ENCODE results near the gene SMARCAL1. TPM values are rescaled to one million over a fixed set of nuclear protein-coding genes. Genes with fewer than 3 reads are reported as not detected.

The SMARCAL1 gene
- polyA plus RNA-seq, 2 donors, result 5.4 to 6.7 TPM

DNA sequence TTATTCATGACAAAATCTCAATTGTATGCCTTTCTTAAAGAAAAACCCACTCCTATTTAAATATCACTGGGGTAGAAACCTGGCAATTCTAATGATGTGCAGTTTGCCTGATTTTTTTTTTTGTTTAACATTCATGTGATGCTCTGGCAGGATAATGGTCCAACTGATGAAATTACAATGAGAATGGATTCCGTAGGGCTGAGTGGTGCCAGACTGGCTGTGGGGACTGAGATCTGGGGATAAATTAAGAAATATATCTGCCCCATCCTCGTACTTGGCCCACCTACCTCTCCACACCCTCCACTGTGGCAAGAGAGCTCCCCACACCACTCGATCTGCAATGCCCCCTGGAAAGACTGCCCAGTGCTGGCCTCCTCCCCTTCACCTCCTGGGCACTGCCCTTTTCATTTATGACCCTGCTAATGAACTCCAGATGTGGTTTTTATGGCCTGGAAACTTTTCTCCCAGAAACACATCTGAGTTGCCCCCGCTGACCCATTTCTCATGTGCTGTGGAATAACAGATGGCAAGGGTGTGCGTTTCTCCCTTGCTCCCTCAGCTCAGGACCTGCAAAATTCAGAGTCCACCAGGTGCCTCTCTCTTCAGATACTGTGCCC lies 53.4 kb downstream of the SMARCAL1 start:
- Histone ChIP-seq H3K9me3 (ENCODE audit: control insufficient read depth in 2 of 2, insufficient read depth in 1 of 2, low read depth in 1 of 2, low read length in 1 of 2) (no peaks in the 10 kb centered on the region), H3K4me1 (ENCODE audit: control insufficient read depth in 2 of 2, insufficient read depth in 2 of 2, low read length in 1 of 2) (no peaks in the 10 kb centered on the region), H3K27me3 (ENCODE audit: control insufficient read depth in 1 of 2, insufficient read depth in 2 of 2, low read length in 2 of 2) (no peaks in the 10 kb centered on the region), H3K27ac (ENCODE audit: low read depth in 2 of 2, low read length in 1 of 2) (no peak overlapping the region), H3K4me3 (ENCODE audit: low read depth in 1 of 2, low read length in 2 of 2) (no peak overlapping the region), H3K36me3 (ENCODE audit: control insufficient read depth in 2 of 2, insufficient read depth in 2 of 2, low read length in 1 of 2) (peaks cover 0 to 13% of the 10 kb centered on the region in 2 donors)
- WGBS, 2 donors, result 87 to 91% methylated on average over 5 of the region's 5 CpGs

DNA sequence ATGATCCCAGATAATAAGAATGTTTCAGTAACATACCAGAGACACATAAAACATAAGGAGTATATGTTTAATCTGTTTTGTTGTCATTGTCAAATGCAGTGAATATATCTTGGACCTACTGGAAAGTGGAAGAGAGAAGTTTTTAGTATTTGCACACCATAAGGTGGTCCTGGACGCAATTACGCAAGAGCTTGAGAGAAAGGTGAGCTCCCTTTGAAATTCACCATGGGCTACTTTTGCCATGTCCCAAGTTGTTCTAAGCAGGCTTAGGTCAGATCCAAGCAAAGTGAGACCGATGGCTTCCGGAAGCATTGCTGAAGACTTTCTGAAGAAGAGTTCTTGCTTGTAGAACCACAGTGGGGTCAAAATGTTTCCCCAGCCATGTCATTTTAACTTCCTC lies 55.6 kb downstream of the SMARCAL1 start:
- no peak overlapping the region for H3K4me3 ChIP-seq (ENCODE audit: low read depth in 1 of 2, low read length in 2 of 2)
- WGBS, 2 donors, result 97% methylated on average over 4 of the region's 4 CpGs
- no peaks in the 10 kb centered on the region for H3K27me3 ChIP-seq (ENCODE audit: control insufficient read depth in 1 of 2, insufficient read depth in 2 of 2, low read length in 2 of 2)
- H3K9me3 ChIP-seq (ENCODE audit: control insufficient read depth in 2 of 2, insufficient read depth in 1 of 2, low read depth in 1 of 2, low read length in 1 of 2), result no peaks in the 10 kb centered on the region
- no peaks in the 10 kb centered on the region for H3K4me1 ChIP-seq (ENCODE audit: control insufficient read depth in 2 of 2, insufficient read depth in 2 of 2, low read length in 1 of 2)
- H3K36me3 ChIP-seq (ENCODE audit: control insufficient read depth in 2 of 2, insufficient read depth in 2 of 2, low read length in 1 of 2), result peaks cover 0 to 9% of the 10 kb centered on the region in 2 donors
- H3K27ac ChIP-seq (ENCODE audit: low read depth in 2 of 2, low read length in 1 of 2), result no peak overlapping the region

DNA sequence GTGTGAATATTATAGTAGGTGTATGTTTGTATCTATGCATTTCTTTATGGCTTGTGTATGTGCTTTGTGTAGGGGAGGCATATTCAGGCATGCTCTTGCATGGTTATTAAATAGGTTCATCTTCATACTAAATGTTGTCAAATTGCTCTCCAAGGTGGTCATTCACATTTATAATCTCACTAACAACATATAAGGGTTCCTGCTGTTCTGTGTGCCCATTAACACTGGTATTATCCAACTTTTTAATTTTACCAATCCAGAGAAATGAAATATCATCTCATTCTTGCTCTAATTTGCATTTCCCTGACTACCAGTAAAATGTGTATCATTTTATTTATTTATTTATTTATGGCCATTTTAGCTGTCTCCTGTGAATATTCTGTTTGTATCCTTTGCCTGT lies 57.4 kb downstream of the SMARCAL1 start:
- no peak overlapping the region for H3K4me3 ChIP-seq (ENCODE audit: low read depth in 1 of 2, low read length in 2 of 2)
- H3K36me3 ChIP-seq (ENCODE audit: control insufficient read depth in 2 of 2, insufficient read depth in 2 of 2, low read length in 1 of 2), result peaks cover 0 to 7% of the 10 kb centered on the region in 2 donors
- H3K27ac ChIP-seq (ENCODE audit: low read depth in 2 of 2, low read length in 1 of 2), result no peak overlapping the region
- no peaks in the 10 kb centered on the region for H3K4me1 ChIP-seq (ENCODE audit: control insufficient read depth in 2 of 2, insufficient read depth in 2 of 2, low read length in 1 of 2)
- H3K27me3 ChIP-seq (ENCODE audit: control insufficient read depth in 1 of 2, insufficient read depth in 2 of 2, low read length in 2 of 2), result no peaks in the 10 kb centered on the region
- no peaks in the 10 kb centered on the region for H3K9me3 ChIP-seq (ENCODE audit: control insufficient read depth in 2 of 2, insufficient read depth in 1 of 2, low read depth in 1 of 2, low read length in 1 of 2)

DNA sequence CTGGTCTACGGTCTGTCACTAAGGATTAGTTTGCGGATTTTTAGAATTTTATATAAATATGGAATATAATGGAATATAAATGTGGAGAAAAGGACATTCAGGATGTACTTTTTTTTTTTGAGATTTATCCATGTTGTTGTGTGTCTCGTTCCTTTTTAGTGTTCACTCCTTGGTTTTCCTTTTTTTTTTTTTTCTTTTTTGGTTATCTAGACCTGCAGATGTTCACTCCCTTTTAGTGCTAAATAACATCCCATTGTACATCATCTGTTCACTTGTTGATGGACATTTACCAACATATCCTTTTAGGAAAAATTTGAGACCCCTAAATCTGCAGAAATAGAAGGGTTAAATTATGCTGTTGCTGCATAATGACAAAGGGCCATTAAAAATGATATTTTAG lies 60.9 kb downstream of the SMARCAL1 start:
- Histone ChIP-seq H3K4me3 (ENCODE audit: low read depth in 1 of 2, low read length in 2 of 2) (no peak overlapping the region), H3K4me1 (ENCODE audit: control insufficient read depth in 2 of 2, insufficient read depth in 2 of 2, low read length in 1 of 2) (no peaks in the 10 kb centered on the region), H3K27ac (ENCODE audit: low read depth in 2 of 2, low read length in 1 of 2) (no peak overlapping the region), H3K27me3 (ENCODE audit: control insufficient read depth in 1 of 2, insufficient read depth in 2 of 2, low read length in 2 of 2) (no peaks in the 10 kb centered on the region), H3K36me3 (ENCODE audit: control insufficient read depth in 2 of 2, insufficient read depth in 2 of 2, low read length in 1 of 2) (peaks cover 0 to 8% of the 10 kb centered on the region in 2 donors), H3K9me3 (ENCODE audit: control insufficient read depth in 2 of 2, insufficient read depth in 1 of 2, low read depth in 1 of 2, low read length in 1 of 2) (no peaks in the 10 kb centered on the region)
- WGBS, 2 donors, result 95 to 97% methylated on average over 3 of the region's 3 CpGs

DNA sequence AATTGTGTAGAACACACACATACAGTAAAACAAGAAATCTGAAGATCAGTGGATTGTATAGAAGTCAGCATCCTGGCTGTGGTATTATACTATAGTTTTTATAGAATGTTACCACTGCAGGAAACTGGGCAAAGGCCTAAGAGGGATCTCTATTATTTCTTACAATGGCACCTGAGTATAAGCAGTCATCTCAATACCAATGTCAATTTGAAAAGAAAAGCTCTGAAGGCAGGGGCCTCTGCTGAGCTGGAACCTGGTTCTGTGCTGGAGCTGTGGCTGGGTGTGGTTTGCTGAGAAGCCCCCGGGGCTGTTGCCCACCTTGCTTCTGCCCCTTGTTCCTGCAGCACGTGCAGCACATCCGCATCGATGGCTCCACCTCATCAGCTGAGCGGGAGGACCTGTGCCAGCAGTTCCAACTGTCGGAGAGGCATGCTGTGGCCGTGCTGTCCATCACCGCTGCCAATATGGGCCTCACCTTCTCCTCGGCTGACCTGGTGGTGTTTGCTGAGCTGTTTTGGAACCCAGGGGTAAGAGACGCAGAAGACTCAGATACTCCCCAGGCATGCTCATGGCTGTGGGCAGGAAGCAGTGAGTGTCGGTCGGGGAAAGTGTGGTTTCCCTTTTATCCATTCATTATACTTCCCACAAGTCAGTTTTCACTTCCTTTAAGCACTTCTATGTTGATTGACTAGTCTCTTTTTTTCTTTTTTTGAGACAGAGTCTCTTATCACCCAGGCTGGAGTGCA lies 62.8 kb downstream of the SMARCAL1 start:
- no peak overlapping the region for H3K27ac ChIP-seq (ENCODE audit: low read depth in 2 of 2, low read length in 1 of 2)
- no peaks in the 10 kb centered on the region for H3K27me3 ChIP-seq (ENCODE audit: control insufficient read depth in 1 of 2, insufficient read depth in 2 of 2, low read length in 2 of 2)
- WGBS, 2 donors, result 79 to 80% methylated on average over 12 of the region's 12 CpGs
- no peaks in the 10 kb centered on the region for H3K9me3 ChIP-seq (ENCODE audit: control insufficient read depth in 2 of 2, insufficient read depth in 1 of 2, low read depth in 1 of 2, low read length in 1 of 2)
- peaks cover 0 to 14% of the 10 kb centered on the region in 2 donors for H3K36me3 ChIP-seq (ENCODE audit: control insufficient read depth in 2 of 2, insufficient read depth in 2 of 2, low read length in 1 of 2)
- no peak overlapping the region for H3K4me3 ChIP-seq (ENCODE audit: low read depth in 1 of 2, low read length in 2 of 2)
- no peaks in the 10 kb centered on the region for H3K4me1 ChIP-seq (ENCODE audit: control insufficient read depth in 2 of 2, insufficient read depth in 2 of 2, low read length in 1 of 2)

DNA sequence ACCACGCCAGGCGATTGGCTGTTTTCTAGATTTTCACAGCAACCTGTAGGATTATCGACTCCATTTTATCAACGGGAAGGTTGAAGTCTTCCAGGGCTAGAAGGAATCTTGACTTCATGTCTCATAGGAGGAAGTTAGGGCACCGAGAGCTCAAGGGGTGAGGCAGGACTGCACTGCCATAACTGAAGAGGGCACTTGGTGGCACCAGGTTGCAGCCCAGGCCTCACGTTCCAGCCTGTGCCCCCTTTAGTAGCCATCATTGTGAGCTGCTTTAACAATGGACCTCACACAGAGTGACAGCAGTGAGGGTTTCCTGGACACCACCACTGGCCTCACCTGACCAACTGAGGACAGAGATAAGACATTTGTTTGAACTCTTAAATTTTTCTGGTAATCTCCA lies 63.5 kb downstream of the SMARCAL1 start:
- no peaks in the 10 kb centered on the region for H3K4me1 ChIP-seq (ENCODE audit: control insufficient read depth in 2 of 2, insufficient read depth in 2 of 2, low read length in 1 of 2)
- H3K36me3 ChIP-seq (ENCODE audit: control insufficient read depth in 2 of 2, insufficient read depth in 2 of 2, low read length in 1 of 2), result peaks cover 0 to 14% of the 10 kb centered on the region in 2 donors
- no peaks in the 10 kb centered on the region for H3K27me3 ChIP-seq (ENCODE audit: control insufficient read depth in 1 of 2, insufficient read depth in 2 of 2, low read length in 2 of 2)
- 93 to 96% methylated on average over 6 of the region's 6 CpGs for WGBS, 2 donors
- no peak overlapping the region for H3K4me3 ChIP-seq (ENCODE audit: low read depth in 1 of 2, low read length in 2 of 2)
- H3K27ac ChIP-seq (ENCODE audit: low read depth in 2 of 2, low read length in 1 of 2), result no peak overlapping the region
- H3K9me3 ChIP-seq (ENCODE audit: control insufficient read depth in 2 of 2, insufficient read depth in 1 of 2, low read depth in 1 of 2, low read length in 1 of 2), result no peaks in the 10 kb centered on the region

DNA sequence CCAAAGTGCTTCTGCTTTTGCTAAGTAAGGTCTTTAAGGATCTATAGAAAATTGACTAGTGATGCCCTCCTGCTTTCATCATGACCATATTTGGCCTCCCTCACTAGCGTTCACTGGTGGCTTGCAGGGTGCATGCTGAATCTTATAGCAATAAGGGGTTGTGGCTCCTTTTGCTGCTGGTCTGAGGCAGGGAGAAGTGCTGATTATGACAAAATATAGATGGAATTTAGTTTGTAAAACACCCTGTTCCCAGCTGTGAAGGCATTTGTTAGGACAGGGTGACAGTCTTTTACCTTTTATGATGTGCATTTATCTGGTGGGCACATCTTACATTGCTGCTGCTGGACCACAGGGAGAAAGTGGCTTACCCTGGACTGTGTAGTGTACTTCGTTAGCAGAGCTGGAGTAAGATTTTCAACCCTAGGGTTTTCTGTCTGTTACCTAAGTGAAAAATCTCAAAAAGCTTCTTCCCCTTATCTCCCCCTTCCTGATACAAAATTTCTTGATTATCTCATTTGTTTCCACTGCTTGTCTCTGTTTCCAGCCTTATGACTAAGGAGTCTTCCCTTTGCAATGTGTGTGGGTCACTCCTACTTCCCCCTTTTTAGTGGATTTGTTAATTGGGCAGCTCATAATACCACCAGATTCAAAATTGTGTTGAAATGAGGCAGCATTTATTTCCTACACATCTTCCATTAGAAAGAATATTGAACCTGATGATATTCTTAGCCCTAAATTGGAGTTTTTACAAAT lies 65.2 kb downstream of the SMARCAL1 start:
- no peaks in the 10 kb centered on the region for H3K27me3 ChIP-seq (ENCODE audit: control insufficient read depth in 1 of 2, insufficient read depth in 2 of 2, low read length in 2 of 2)
- peaks cover under 1 to 14% of the 10 kb centered on the region in 2 donors for H3K36me3 ChIP-seq (ENCODE audit: control insufficient read depth in 2 of 2, insufficient read depth in 2 of 2, low read length in 1 of 2)
- H3K4me1 ChIP-seq (ENCODE audit: control insufficient read depth in 2 of 2, insufficient read depth in 2 of 2, low read length in 1 of 2), result no peaks in the 10 kb centered on the region
- WGBS, 2 donors, result 63 to 82% methylated on average over 2 of the region's 2 CpGs
- H3K4me3 ChIP-seq (ENCODE audit: low read depth in 1 of 2, low read length in 2 of 2), result no peak overlapping the region
- no peaks in the 10 kb centered on the region for H3K9me3 ChIP-seq (ENCODE audit: control insufficient read depth in 2 of 2, insufficient read depth in 1 of 2, low read depth in 1 of 2, low read length in 1 of 2)
- no peak overlapping the region for H3K27ac ChIP-seq (ENCODE audit: low read depth in 2 of 2, low read length in 1 of 2)

DNA sequence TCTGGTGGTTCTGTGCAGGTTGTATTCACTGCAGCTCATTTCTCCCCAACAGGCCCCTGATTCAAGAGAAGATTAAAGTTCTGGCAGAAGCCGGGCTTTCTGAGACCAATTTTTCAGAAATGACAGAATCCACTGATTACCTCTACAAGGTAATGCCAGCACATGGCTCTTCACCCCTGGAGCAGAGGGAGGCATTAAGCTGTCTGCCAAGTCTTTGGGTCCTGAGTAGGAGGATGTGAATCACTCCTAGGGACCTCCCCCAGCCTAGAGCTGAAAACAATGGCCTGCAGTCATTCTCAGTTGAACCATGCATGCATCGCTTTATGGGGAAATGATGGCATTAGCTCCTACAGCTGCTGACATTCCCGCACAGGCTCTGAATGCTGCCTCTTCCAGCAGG lies 65.9 kb downstream of the SMARCAL1 start:
- no peak overlapping the region for H3K4me3 ChIP-seq (ENCODE audit: low read depth in 1 of 2, low read length in 2 of 2)
- H3K9me3 ChIP-seq (ENCODE audit: control insufficient read depth in 2 of 2, insufficient read depth in 1 of 2, low read depth in 1 of 2, low read length in 1 of 2), result no peaks in the 10 kb centered on the region
- 47 to 56% methylated on average over 3 of the region's 3 CpGs for WGBS, 2 donors
- peaks cover 4 to 16% of the 10 kb centered on the region in 2 donors for H3K36me3 ChIP-seq (ENCODE audit: control insufficient read depth in 2 of 2, insufficient read depth in 2 of 2, low read length in 1 of 2)
- H3K27me3 ChIP-seq (ENCODE audit: control insufficient read depth in 1 of 2, insufficient read depth in 2 of 2, low read length in 2 of 2), result no peaks in the 10 kb centered on the region
- H3K4me1 ChIP-seq (ENCODE audit: control insufficient read depth in 2 of 2, insufficient read depth in 2 of 2, low read length in 1 of 2), result no peaks in the 10 kb centered on the region
- H3K27ac ChIP-seq (ENCODE audit: low read depth in 2 of 2, low read length in 1 of 2), result no peak overlapping the region

DNA sequence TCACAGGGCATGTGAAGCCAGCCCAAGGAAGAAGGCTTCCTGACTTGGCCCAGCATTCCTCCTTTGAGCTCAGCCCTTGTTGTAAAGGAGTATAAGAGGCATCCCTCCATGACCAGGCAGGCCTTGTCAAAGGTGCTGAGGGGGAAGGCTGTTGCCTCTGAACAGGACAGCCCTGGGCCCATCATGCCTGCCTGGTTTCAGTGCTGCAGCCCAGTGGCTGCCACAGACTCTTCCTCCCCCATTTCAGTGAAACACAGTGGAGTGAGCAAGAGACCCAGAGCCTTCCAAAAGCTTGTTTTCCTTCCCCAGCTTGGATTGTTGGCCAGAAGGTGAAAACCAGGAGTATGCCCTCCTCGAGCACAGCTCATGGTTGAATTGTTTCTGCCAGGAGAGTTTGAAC lies 66.5 kb downstream of the SMARCAL1 start:
- 80 to 86% methylated on average over 1 of the region's 1 CpG for WGBS, 2 donors
- no peak overlapping the region for H3K4me3 ChIP-seq (ENCODE audit: low read depth in 1 of 2, low read length in 2 of 2)
- H3K36me3 ChIP-seq (ENCODE audit: control insufficient read depth in 2 of 2, insufficient read depth in 2 of 2, low read length in 1 of 2), result peaks cover 4 to 16% of the 10 kb centered on the region in 2 donors
- H3K9me3 ChIP-seq (ENCODE audit: control insufficient read depth in 2 of 2, insufficient read depth in 1 of 2, low read depth in 1 of 2, low read length in 1 of 2), result no peaks in the 10 kb centered on the region
- no peaks in the 10 kb centered on the region for H3K27me3 ChIP-seq (ENCODE audit: control insufficient read depth in 1 of 2, insufficient read depth in 2 of 2, low read length in 2 of 2)
- no peaks in the 10 kb centered on the region for H3K4me1 ChIP-seq (ENCODE audit: control insufficient read depth in 2 of 2, insufficient read depth in 2 of 2, low read length in 1 of 2)
- no peak overlapping the region for H3K27ac ChIP-seq (ENCODE audit: low read depth in 2 of 2, low read length in 1 of 2)

All from esophagus (tissue), 2 donors.